Epidermal melanocyte (primary cell): ENCODE measurements around the gene SYT4.

Experiments
- DNase-seq: peaks from one replicate; pipeline ENCODE4 v3.0.0; 2011; ENCODE audit warnings: low spot score; ENCODE audit not compliant: insufficient read length

The SYT4 gene

DNA sequence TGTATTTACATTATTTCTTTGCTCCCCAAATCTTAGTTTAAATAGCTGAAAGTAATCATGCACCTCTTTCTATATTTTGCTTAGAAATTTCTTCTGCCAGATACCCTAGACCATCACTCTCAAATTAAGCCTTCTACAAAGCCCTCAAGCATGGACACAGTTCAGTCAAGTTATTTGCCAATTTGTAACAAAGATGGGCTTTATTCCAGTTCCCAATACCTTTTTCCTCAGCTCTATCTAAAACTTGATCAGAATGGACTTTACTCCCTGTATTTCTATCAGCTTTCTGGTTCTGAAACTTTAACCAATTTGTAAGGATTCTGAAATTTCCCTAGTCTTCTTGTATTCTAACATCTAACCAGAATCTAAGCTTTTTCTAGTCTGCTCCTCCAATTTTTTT lies 56.6 kb downstream of the SYT4 start:
- DNase-seq: no peak
